ENCODE results near the gene CPNE2. TPM values are rescaled to one million over a fixed set of nuclear protein-coding genes. Genes with fewer than 3 reads are reported as not detected.

CPNE2 gene
- total and polyA plus RNA-seq, 8 donors = 49.4 to 72.1 (median 67.5) TPM

DNA sequence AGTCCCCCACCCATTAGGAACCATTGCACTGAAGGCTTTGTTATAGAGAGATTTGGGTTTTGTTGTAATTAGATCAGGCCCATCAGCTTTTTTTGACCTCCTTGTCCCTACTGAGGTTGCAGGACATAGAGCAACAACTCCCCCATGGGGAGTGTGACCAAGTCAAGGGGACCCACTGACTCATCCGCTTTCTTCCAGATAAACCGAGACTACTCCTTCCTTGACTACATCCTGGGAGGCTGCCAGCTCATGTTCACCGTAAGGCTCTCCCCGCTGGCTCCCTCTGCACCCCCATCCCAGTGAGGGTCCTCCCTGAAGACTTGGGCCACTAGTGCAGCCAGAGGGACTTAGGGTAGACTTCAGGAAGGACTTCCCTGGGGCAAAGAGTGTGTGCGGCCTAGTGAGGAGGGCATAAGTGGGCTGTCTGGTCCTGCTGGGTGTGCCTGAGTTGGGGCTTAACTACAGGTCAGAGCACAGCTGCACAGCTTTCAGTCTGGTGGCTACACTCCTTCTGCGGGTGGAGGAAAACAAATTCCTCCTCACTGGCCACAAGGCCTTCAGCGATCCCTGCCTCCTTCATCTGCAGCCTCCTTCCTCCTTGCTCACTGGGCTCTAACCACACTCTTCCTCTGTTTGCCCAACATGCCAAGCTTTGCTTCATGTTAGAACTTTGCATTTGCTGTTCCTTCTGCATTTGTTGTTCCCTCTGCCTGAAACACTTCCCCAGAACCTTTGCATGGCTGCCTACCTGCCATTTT, 31.0 kb downstream of the CPNE2 start:
- no peak overlapping the region for H3K4me3 ChIP-seq
- H3K27me3 ChIP-seq = no peaks in the 10 kb centered on the region
- H3K4me1 ChIP-seq = peaks cover 0 to 16% of the 10 kb centered on the region in 2 donors
- peaks cover 0 to 86% of the 10 kb centered on the region in 2 donors for H3K36me3 ChIP-seq
- DNase-seq (no peak), ATAC-seq (peak; percentile 5)
- intact Hi-C loops (cut with DNase I) = no loop called here
- H3K9me3 ChIP-seq = no peaks in the 10 kb centered on the region
- H3K27ac ChIP-seq = peak overlapping the region; percentile 64 to 72
- TF ChIP-seq, protein P1, sequence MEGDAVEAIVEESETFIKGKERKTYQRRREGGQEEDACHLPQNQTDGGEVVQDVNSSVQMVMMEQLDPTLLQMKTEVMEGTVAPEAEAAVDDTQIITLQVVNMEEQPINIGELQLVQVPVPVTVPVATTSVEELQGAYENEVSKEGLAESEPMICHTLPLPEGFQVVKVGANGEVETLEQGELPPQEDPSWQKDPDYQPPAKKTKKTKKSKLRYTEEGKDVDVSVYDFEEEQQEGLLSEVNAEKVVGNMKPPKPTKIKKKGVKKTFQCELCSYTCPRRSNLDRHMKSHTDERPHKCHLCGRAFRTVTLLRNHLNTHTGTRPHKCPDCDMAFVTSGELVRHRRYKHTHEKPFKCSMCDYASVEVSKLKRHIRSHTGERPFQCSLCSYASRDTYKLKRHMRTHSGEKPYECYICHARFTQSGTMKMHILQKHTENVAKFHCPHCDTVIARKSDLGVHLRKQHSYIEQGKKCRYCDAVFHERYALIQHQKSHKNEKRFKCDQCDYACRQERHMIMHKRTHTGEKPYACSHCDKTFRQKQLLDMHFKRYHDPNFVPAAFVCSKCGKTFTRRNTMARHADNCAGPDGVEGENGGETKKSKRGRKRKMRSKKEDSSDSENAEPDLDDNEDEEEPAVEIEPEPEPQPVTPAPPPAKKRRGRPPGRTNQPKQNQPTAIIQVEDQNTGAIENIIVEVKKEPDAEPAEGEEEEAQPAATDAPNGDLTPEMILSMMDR (IDR thresholded peaks at IDR 0.05) = no peak

DNA sequence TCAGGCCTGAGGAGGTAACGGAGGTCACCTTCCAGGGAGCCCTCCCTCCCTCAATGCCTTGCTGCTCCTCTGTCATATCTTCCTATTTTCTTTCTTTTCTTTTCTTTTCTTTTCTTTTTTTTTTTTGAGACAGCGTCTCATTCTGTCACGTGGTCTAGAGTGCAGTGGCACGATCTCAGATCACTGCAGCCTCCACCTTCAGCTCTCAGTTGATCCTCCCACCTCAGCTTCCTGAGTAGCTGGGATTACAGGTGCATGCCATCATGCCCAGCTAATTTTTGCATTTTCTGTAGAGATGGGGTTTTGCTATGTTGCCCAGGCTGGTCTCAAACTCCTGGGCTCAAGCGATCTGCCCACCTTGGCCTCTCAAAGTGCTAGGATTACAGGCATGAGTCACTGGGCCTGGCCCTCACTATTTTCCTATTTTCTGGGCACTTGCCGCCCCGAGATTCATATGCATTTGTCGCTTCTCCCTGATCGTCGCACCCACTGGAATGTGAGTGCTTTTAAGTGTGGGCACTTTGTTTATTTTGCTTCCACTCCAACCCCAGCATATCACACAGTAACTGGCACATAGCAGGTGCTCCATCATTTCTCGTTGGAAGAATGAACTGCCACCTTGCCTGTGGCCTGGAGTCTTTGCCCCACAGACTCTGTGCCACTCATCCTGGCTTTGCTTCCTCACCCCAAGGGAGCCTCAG, 31.7 kb downstream of the CPNE2 start:
- DNase-seq (peak in 1 of 4 donors; percentile 54), ATAC-seq (peak; percentile 87)
- TF ChIP-seq, protein P1 (IDR thresholded peaks at IDR 0.05) = no peak
- H3K27ac ChIP-seq = peak overlapping the region; percentile 64 to 72
- intact Hi-C loops (cut with DNase I) = no loop called here
- peaks cover 0 to 86% of the 10 kb centered on the region in 2 donors for H3K36me3 ChIP-seq
- H3K27me3 ChIP-seq = no peaks in the 10 kb centered on the region
- no peak overlapping the region for H3K4me3 ChIP-seq
- no peaks in the 10 kb centered on the region for H3K9me3 ChIP-seq
- H3K4me1 ChIP-seq = peaks cover 0 to 16% of the 10 kb centered on the region in 2 donors

DNA sequence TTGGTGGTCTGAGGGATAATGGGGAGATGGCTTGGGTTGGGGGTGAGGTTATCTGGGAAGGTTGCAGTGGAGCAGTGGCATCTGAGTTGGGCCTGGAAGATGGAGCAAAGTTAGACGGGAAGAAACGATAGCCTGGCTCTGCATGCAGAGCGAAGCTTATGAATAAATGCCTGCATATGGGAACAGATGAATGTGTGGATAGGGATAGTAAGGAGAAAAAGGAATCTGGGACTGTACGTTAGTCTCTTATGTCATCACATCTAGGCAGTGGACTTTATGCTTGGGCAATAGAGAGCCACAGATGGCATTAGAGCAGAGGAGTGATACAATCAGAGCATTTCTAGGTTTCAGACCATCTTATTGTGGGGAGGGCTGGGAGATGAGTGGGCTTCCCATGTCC, 33.0 kb downstream of the CPNE2 start:
- intact Hi-C loops (cut with DNase I) = no loop called here
- ATAC-seq (no peak), DNase-seq (no peak)
- Histone ChIP-seq H3K9me3 (no peaks in the 10 kb centered on the region), H3K27ac (no peak overlapping the region), H3K4me1 (peaks cover 0 to 16% of the 10 kb centered on the region in 2 donors), H3K36me3 (peaks cover 0 to 79% of the 10 kb centered on the region in 2 donors), H3K27me3 (no peaks in the 10 kb centered on the region), H3K4me3 (no peak overlapping the region)
- TF ChIP-seq, protein P1 (IDR thresholded peaks at IDR 0.05) = no peak

DNA sequence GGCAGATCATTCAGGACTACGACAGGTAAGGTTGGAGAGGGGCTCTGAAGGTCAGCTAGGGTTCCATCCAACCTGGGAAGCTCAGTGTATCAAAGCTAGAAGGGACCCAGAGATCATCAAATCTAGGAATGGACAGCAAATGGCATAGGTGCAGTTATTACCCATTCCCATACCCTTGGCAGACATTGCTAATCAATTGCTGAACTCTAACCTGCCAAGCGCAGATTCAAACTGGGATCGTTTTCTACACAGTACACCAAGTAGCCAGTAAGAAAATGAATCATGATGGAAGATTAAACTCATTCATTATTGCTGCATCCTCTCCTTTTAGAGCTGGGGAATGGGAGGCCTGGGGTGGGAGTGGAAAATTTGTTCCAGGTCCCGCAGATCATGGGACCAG, 33.6 kb downstream of the CPNE2 start:
- H3K4me1 ChIP-seq = peaks cover 0 to 16% of the 10 kb centered on the region in 2 donors
- intact Hi-C loops (cut with DNase I) = no loop called here
- H3K9me3 ChIP-seq = no peaks in the 10 kb centered on the region

More for the DNA sequence above, 33.6 kb downstream of the CPNE2 start:
- DNase-seq = no peak
- no peak overlapping the region for H3K27ac ChIP-seq
- H3K36me3 ChIP-seq = peaks cover 0 to 79% of the 10 kb centered on the region in 2 donors
- H3K4me3 ChIP-seq = no peak overlapping the region
- no peak for ATAC-seq
- no peaks in the 10 kb centered on the region for H3K27me3 ChIP-seq
- TF ChIP-seq, protein P1 (IDR thresholded peaks at IDR 0.05) = no peak

Data from left lung (tissue), 10 donors.